T-helper 17 cell (primary cell): ENCODE data around the gene CBX6. TPM values are rescaled to one million over a fixed set of nuclear protein-coding genes. Genes with fewer than 3 reads are reported as not detected.

Source experiments
- ATAC-seq: fragments of 150-1000 bp; cut with Tn5 transposase; 2 replicates; pipeline ENCODE4 v1.10.0; 2021; ENCODE audit warnings: mild to moderate bottlenecking, moderate library complexity
- DNase-seq, 3 donors: peaks; one replicate each; pipeline versions ENCODE4 v3.0.0 to v3.0.0-alpha.2; 2020 to 2021
- H3K9me3 ChIP-seq: one replicate; pipeline ENCODE4 v1.7.0; 2013; ENCODE audit warnings: low read length, mild to moderate bottlenecking; ENCODE audit not compliant: control insufficient read depth, poor library complexity, severe bottlenecking
- H3K27ac Mint-ChIP-seq: one replicate; pipeline ENCODE4 v1.8.0; 2022; ENCODE audit warnings: mild to moderate bottlenecking, moderate library complexity, mixed read lengths
- H3K27me3 Mint-ChIP-seq: one replicate; pipeline ENCODE4 v1.8.0; 2022; ENCODE audit warnings: mixed read lengths
- H3K36me3 Mint-ChIP-seq: one replicate; pipeline ENCODE4 v1.8.0; 2022; ENCODE audit warnings: low read depth, mixed read lengths
- H3K4me1 Mint-ChIP-seq: one replicate; pipeline ENCODE4 v1.8.0; 2022; ENCODE audit warnings: mild to moderate bottlenecking, mixed read lengths
- H3K4me3 Mint-ChIP-seq: one replicate; pipeline ENCODE4 v1.8.0; 2022; ENCODE audit warnings: mild to moderate bottlenecking, moderate library complexity, mixed read lengths
- total RNA-seq, 4 donors: library from RNA in 2 of 4; stranded (reverse) in 2 of 4; gene quantifications; one replicate each; pipeline ENCODE4 v1.2.3 and lab custom pipeline; 2022 to 2026

The CBX6 gene
- total RNA-seq, 2 donors from 2014 or later = 44.0 to 45.8 TPM

DNA sequence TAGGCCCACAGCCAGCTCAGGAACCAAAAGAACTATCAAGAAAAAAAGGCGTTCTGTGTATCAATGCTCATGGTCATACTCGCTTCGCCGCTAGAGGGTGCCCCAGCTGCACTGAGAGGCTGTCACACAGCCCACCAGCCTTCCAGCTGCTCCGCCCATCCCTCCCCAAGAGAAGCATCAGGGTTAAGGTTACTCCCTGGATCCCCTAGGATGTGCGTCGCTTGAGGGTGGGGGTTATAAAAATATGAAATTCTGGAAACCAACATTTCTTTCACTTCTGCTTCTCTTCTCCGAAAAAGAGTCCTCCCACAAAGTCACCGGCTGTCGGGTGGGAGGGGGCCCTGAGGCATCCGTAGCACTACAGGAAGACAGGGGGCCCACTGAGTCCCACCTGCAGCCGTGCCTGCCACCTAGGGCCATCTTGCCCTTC lies 1.7 kb downstream of the CBX6 start:
- Mint-ChIP-seq H3K4me1 (peaks cover 40% of the 10 kb centered on the region), H3K4me3 (peak overlapping the region; percentile 95), H3K27ac (peak overlapping the region; percentile 93), H3K36me3 (no peaks in the 10 kb centered on the region), H3K27me3 (no peaks in the 10 kb centered on the region)
- ATAC-seq = peak; percentile 49
- no peaks in the 10 kb centered on the region for H3K9me3 ChIP-seq
- peak; percentile 71 to 81 (median 74) for DNase-seq

DNA sequence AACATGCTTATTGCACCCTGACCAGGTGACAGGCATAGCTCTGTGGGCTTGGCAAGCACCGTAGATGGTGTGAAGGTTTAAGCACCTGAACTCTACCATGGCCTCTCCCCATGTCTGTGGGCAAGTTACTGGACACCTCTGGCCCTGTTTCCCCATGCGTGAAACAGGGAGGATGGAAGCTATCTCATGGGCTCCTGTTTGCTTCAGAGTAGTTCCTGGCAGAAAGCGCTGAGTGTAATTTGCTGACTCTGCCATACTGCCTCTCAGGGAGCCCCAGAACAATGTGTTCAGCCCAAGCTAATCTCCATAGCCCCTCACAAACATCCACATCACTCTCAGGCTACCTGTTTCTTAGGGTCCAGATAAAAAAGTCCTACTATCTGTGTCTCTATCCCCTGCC lies 2.4 kb downstream of the CBX6 start:
- Mint-ChIP-seq H3K4me1 (peaks cover 34% of the 10 kb centered on the region), H3K36me3 (no peaks in the 10 kb centered on the region), H3K27me3 (no peaks in the 10 kb centered on the region), H3K27ac (peak overlapping the region; percentile 93), H3K4me3 (peak overlapping the region; percentile 95)
- H3K9me3 ChIP-seq = no peaks in the 10 kb centered on the region
- no peak for ATAC-seq
- DNase-seq = no peak

DNA sequence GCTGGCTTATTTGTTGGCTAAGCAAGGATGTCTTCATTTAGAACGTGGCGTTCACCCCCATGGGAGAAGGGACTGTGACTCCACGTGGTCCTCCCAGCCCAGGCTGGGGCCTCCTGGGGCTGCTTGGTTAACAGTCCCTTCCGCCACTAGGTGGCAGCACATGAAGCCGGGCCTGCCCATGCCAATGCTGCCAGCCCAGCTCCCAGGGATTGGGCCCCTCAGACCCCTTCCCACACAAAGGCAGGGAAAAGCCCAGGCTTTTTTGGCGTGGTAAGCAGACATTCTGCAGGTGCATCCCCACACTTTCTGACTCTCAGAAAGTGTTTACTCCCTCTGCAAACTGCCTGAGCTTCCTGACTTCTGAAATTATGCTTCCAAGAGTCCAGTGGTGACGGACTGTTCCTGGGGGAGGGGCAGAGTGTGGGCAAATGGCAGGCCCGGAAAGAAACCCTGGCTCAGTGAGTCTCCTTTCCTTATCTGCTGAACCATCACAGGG lies 3.1 kb downstream of the CBX6 start:
- Mint-ChIP-seq H3K4me3 (no peak overlapping the region), H3K4me1 (peaks cover 31% of the 10 kb centered on the region), H3K36me3 (no peaks in the 10 kb centered on the region), H3K27me3 (no peaks in the 10 kb centered on the region), H3K27ac (peak overlapping the region; percentile 56)
- DNase-seq (peak; percentile 70 to 85 (median 80)), ATAC-seq (peak; percentile 45)
- no peaks in the 10 kb centered on the region for H3K9me3 ChIP-seq

DNA sequence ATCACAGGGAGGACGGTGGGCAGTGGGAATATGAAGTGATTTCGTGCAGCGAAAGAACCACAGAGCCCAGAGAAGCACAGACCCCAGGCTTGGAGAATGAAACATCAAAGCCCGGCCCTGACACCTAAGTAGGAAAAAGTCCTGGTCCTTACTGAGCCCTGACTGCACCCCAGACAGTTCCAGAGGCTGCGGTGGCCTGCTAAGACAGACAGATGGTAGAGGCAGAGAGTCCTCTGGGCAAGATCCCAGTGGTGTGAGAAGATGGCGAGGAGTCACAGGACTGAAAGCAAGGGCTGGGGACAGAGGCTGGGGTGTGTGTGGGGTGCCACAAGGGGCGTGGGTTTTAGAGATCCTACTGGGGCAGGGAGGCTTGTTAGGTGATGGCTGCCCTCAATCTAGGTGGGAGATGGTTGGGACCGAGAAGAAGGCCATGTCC lies 3.7 kb downstream of the CBX6 start:
- no peaks in the 10 kb centered on the region for H3K27me3 Mint-ChIP-seq

DNA sequence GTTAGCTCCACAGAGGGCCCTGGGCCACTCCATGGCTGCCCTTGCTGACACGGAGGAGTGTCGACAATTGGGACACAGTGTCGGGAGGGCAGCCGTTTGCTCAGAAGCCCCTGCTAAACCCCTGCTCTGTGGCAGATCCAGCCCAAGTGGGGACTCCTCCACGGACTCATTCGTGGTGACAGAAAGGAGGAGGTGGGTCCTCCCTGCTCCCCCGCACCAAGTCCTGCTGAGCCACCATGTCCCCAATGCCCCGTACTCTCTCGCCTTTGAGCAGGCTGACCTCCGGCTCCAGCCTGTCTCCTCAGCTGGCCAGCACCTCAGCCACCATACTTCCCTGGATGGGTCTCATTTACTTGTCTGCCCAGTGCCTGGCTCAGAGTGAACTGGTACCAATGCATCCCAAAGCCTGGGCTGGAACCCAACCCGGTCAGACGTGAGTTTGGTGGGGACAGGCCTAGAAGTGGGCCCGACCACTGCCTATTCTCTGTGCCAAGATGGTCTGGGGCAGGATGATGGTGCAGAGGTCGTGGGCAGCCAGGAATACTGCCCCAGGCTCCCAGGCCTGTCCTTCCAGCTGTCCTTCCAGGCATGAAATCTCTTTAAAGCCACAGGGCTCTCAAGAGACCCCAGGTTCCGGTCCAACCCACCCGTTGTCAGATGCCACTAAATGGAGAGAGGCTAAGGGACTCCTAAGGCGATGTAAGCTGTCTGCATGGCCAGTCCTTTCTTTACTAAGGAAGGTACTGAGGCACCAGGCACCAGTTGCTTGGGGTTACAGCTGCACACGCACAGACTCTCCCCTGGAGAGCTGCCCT lies 4.3 kb downstream of the CBX6 start:
- peaks cover 23% of the 10 kb centered on the region for H3K4me1 Mint-ChIP-seq
- no peak overlapping the region for H3K4me3 Mint-ChIP-seq
- no peaks in the 10 kb centered on the region for H3K27me3 Mint-ChIP-seq
- H3K9me3 ChIP-seq = no peaks in the 10 kb centered on the region
- DNase-seq (no peak), ATAC-seq (no peak)
- H3K36me3 Mint-ChIP-seq = no peaks in the 10 kb centered on the region
- H3K27ac Mint-ChIP-seq = peak overlapping the region; percentile 56

More for the DNA sequence above, 3.7 kb downstream of the CBX6 start:
- H3K4me3 Mint-ChIP-seq = no peak overlapping the region
- no peak for DNase-seq
- H3K36me3 Mint-ChIP-seq = no peaks in the 10 kb centered on the region
- H3K4me1 Mint-ChIP-seq = peaks cover 25% of the 10 kb centered on the region
- H3K27ac Mint-ChIP-seq = peak overlapping the region; percentile 56
- ATAC-seq = no peak
- H3K9me3 ChIP-seq = no peaks in the 10 kb centered on the region

DNA sequence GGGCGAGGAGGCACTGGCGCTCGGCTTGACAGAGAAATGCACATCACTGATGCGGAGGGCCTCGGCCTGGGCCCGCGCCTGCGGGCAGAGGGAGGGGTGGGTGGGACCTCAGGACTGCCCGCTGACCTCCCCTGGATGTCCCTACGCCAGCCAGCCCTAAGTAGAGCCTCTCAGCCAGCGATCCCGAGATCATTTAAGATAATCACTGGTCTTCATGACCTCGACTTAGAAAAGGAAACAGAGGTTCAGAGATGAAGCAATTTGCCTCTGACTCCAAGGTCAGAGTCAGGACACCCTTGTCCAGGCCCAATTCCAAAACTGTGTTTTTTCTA lies 4.9 kb downstream of the CBX6 start:
- ATAC-seq (no peak), DNase-seq (no peak)
- Mint-ChIP-seq H3K27me3 (no peaks in the 10 kb centered on the region), H3K4me3 (no peak overlapping the region), H3K36me3 (no peaks in the 10 kb centered on the region), H3K27ac (no peak overlapping the region), H3K4me1 (peaks cover 20% of the 10 kb centered on the region)
- no peaks in the 10 kb centered on the region for H3K9me3 ChIP-seq

DNA sequence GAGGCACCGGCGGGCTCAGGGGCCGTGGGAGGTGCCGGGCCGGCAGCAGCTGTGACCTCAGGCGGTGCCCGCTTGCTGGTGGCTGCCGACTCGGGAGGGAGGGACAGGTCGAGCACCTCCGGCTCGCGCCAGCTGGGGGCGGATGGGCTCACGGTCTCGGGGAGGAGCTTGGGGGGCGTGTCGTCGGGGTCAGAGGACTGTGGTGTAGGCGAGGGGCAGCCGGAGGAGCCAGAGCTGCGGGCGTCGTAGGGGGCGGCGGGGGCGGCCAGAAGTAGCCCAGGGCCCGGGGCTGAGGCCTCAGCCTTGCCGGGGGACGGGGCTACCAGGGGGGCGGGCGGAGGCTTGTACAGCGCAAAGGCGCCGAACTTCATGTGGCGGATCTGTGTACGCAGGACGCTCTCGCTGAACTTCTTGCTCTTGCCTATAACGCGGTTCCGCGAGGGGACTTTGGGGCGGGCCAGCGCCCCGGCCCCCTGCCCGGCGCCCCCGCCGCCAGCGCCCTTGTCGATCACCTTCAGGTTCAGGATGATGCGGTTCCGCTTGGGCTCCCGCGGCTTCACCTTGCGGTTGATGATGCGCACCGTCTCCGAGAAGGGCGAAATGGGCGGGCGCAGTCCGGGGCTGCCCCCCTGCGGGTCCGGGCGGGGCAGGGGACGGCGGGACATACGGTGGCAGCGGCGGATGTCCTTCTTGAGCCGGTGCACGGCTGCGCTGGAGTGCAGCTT lies 5.5 kb downstream of the CBX6 start:
- H3K4me1 Mint-ChIP-seq = peaks cover 20% of the 10 kb centered on the region
- ATAC-seq (no peak), DNase-seq (no peak)
- H3K4me3 Mint-ChIP-seq = no peak overlapping the region
- H3K27ac Mint-ChIP-seq = no peak overlapping the region
- H3K9me3 ChIP-seq = no peaks in the 10 kb centered on the region
- H3K27me3 Mint-ChIP-seq = no peaks in the 10 kb centered on the region
- no peaks in the 10 kb centered on the region for H3K36me3 Mint-ChIP-seq

DNA sequence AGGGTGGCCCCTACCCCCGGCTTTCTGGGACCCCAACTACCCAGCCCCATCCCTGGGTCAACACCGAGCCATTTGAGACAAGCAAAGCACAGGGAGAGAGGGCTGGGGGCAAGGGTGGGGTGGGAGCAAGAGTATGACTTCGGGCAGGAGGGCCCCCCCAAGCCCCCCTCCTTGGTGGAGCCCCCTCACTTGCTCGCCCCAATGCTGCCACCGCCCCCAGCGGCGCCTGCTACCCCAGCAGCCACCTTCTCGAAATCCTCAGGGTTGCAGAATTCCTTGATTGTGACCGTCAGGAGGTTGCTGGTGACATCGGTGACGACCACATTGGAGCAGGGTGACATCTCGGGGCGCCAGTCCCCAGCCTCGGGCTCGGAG lies 6.0 kb downstream of the CBX6 start:
- Mint-ChIP-seq H3K27ac (no peak overlapping the region), H3K4me1 (peaks cover 20% of the 10 kb centered on the region), H3K4me3 (no peak overlapping the region), H3K36me3 (no peaks in the 10 kb centered on the region), H3K27me3 (no peaks in the 10 kb centered on the region)
- DNase-seq (no peak), ATAC-seq (no peak)
- H3K9me3 ChIP-seq = no peaks in the 10 kb centered on the region

DNA sequence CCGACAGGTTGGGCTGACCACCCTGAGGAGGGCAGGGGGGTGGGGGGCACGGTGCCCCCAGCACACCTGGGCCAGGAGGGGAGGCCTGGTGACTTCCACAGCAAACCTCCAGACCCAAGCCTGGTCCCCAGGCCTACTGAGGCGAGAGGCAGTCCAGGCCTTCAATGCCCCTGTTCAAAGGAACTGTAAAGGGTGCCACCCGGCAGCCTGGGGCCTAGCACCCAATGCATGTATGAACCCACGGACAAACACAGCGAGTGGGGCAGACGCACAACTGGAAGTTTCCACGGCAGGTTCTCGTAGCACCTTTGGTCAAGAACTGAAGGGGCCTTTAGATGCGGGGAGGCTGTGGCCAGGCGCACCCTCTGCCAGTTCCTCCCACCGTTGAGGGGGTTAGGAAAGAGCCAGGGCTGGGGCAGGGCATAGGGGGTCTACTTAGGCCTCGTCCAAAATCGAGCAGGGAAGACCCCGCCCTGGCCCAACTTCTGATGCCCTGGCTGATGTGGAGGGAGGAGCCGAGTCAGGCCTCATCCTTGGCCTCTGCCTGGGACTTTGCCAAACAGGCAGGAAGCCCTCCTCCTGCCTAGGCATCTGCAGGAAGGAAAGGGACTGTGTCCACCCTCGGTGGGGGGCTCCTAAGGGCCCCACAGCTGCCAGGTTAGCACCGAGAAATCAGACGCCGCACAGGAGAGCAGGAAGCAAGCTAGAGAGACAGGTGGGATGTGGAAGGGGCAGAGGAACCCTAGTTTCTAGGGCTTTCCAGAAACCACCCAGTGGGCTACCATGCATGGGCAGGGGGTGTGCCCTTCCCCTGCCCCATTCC lies 6.6 kb downstream of the CBX6 start:
- Mint-ChIP-seq H3K27me3 (no peaks in the 10 kb centered on the region), H3K27ac (no peak overlapping the region), H3K4me3 (peak overlapping the region; percentile 9), H3K4me1 (peaks cover 14% of the 10 kb centered on the region), H3K36me3 (no peaks in the 10 kb centered on the region)
- ATAC-seq = no peak
- no peak for DNase-seq
- no peaks in the 10 kb centered on the region for H3K9me3 ChIP-seq

DNA sequence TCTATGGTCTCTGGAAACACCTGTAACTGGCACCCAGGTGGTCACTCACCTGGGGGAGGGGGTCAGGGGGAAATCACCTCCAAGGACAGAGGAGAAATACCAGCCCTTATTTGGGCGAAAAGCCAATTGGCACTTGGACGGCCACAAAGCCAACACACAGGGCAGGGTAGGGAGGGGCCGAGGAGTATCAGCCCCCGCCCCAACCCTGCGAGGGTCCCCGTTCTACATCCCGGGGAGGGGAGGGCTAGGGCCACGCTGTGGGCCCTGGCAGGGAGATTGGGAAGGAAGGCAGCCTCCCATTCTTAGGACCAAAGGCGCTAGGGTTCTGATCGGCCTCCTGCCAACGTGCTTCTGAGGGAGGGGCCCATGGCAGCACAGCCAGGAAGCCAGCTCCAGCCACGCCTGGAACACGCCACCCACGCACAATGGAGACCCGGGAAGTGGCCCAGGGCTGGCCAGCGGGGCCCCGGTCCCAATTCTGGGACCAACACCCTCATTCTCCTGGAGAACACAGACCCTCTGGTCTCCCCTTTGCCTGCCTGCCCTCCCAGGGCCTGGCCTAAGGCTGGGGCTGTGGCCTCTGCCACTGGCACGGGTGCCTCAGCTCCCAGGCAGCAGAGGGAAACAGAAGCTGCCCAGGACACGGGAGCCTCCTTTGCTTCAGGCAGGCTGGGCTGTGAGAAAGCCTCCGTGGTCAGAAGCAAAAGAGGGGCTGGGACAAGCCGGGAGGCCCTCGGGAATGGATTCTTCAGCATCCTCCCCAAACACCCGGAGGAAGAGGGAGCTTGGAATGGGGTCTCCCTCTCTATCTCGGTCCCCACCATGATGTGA lies 7.4 kb downstream of the CBX6 start:
- no peak for DNase-seq
- H3K9me3 ChIP-seq = no peaks in the 10 kb centered on the region
- Mint-ChIP-seq H3K27ac (peak overlapping the region; percentile 39), H3K4me1 (peaks cover 8% of the 10 kb centered on the region), H3K36me3 (no peaks in the 10 kb centered on the region), H3K27me3 (no peaks in the 10 kb centered on the region), H3K4me3 (no peak overlapping the region)
- no peak for ATAC-seq

DNA sequence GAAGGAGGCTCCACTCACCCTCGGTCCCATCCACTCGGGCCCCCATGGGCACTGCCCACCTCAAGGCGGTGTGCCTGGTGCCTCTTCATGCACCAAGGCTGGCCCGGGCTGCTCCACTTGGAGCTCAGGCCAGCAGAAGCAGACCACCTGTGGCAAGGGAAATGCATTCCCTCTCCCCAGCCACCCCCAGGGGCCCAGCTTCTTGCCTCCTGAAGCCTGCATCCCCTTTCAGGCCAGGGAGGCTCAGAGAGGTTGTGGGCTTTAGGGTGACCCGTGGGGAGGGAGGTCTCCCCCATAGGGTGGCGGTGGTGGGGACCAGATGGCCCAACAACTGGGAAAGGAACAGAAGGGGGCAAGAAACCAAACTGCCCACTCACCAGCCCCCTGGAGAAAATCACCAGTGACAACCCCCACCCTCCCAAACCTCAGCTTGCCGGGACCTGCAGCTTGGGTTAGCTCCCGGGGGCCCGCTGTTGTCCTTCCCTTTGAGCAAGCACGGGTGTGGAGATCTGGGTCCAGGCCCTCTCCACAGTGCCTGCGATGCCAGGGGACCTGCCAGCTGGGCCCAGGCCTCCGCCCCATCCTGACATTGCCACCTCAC lies 8.4 kb downstream of the CBX6 start:
- H3K27me3 Mint-ChIP-seq = no peaks in the 10 kb centered on the region
- no peaks in the 10 kb centered on the region for H3K9me3 ChIP-seq
- DNase-seq (no peak), ATAC-seq (no peak)
- H3K27ac Mint-ChIP-seq = no peak overlapping the region
- peaks cover 8% of the 10 kb centered on the region for H3K4me1 Mint-ChIP-seq
- no peaks in the 10 kb centered on the region for H3K36me3 Mint-ChIP-seq
- no peak overlapping the region for H3K4me3 Mint-ChIP-seq
